KMS-11 (cell line): ENCODE data around the gene NFAT5.

Experiments
- H2AFZ ChIP-seq: fragments of 200-600 bp; sonication (generic); 2 replicates; pipeline ENCODE4 v1.6.1; 2016; ENCODE audit warnings: antibody characterized with exemption, mixed run types, low read depth
- H3K27ac ChIP-seq: fragments of 200-600 bp; sonication (generic); 2 replicates; pipeline ENCODE4 v1.6.1; 2016; ENCODE audit warnings: mild to moderate bottlenecking, mixed run types
- H3K27me3 ChIP-seq: fragments of 200-600 bp; sonication (generic); 2 replicates; pipeline ENCODE4 v1.6.1; 2017; ENCODE audit warnings: mild to moderate bottlenecking, low read depth, mixed run types, moderate library complexity; ENCODE audit not compliant: insufficient read depth
- H3K36me3 ChIP-seq: fragments of 200-600 bp; sonication (generic); 2 replicates; pipeline ENCODE4 v1.6.1; 2017; ENCODE audit warnings: mild to moderate bottlenecking, mixed run types; ENCODE audit not compliant: insufficient read depth
- H3K4me1 ChIP-seq: fragments of 200-600 bp; sonication (generic); 2 replicates; pipeline ENCODE4 v1.6.1; 2016; ENCODE audit warnings: mild to moderate bottlenecking, low read depth, mixed run types; ENCODE audit not compliant: poor library complexity, severe bottlenecking
- H3K4me2 ChIP-seq: fragments of 200-600 bp; sonication (generic); 2 replicates; pipeline ENCODE4 v1.7.0; 2016; ENCODE audit warnings: mild to moderate bottlenecking, mixed run types
- H3K4me3 ChIP-seq: fragments of 200-600 bp; sonication (generic); IDR thresholded peaks from 2 replicates; pipeline ENCODE4 v1.6.1; 2017; ENCODE audit warnings: low read depth, low read length, mixed read lengths; ENCODE audit not compliant: insufficient read depth
- H3K79me2 ChIP-seq: fragments of 200-600 bp; sonication (generic); 2 replicates; pipeline ENCODE4 v1.6.1; 2016; ENCODE audit warnings: low read depth, mixed run types; ENCODE audit not compliant: insufficient read depth
- H3K9ac ChIP-seq: fragments of 200-600 bp; sonication (generic); 2 replicates; pipeline ENCODE4 v1.6.1; 2016; ENCODE audit warnings: mild to moderate bottlenecking, mixed run types
- H4K20me1 ChIP-seq: fragments of 200-600 bp; sonication (generic); 2 replicates; pipeline ENCODE4 v1.6.1; 2016; ENCODE audit warnings: mild to moderate bottlenecking, mixed run types; ENCODE audit not compliant: insufficient read depth
- CTCF ChIP-seq: fragments of 200-600 bp; sonication (generic); conservative IDR thresholded peaks from 2 replicates; pipeline ENCODE4 v1.6.1; 2017; ENCODE audit warnings: low read depth, mild to moderate bottlenecking, antibody characterized with exemption, low read length, moderate library complexity, mixed read lengths

Gene NFAT5

GRCh38 chr16:69745232-69745612, 179.5 kb downstream of the NFAT5 start:
- no peaks in the 10 kb centered on the region for H3K27me3 ChIP-seq
- no peak overlapping the region for H3K9ac ChIP-seq
- no peak for TF ChIP-seq CTCF
- no peak overlapping the region for H3K4me2 ChIP-seq
- H4K20me1 ChIP-seq: no peaks in the 10 kb centered on the region
- H3K79me2 ChIP-seq: peaks cover 17% of the 10 kb centered on the region; the same call in 1 of the 2 replicates
- no peak overlapping the region for H3K4me3 ChIP-seq
- no peak overlapping the region for H3K27ac ChIP-seq
- no peak overlapping the region for H2AFZ ChIP-seq
- no peaks in the 10 kb centered on the region for H3K4me1 ChIP-seq
- H3K36me3 ChIP-seq: peaks cover 30% of the 10 kb centered on the region; the same call in 1 of the 2 replicates

- H2AFZ ChIP-seq: no peak overlapping the region
- no peaks in the 10 kb centered on the region for H4K20me1 ChIP-seq
- no peaks in the 10 kb centered on the region for H3K27me3 ChIP-seq
- TF ChIP-seq CTCF: no peak
- H3K79me2 ChIP-seq: peaks cover 24% of the 10 kb centered on the region; the same call in 1 of the 2 replicates
- no peak overlapping the region for H3K9ac ChIP-seq
- H3K4me3 ChIP-seq: no peak overlapping the region
- H3K27ac ChIP-seq: no peak overlapping the region
- peaks cover 30% of the 10 kb centered on the region; the same call in 1 of the 2 replicates for H3K36me3 ChIP-seq
- no peak overlapping the region for H3K4me2 ChIP-seq
- H3K4me1 ChIP-seq: no peaks in the 10 kb centered on the region
Measured at GRCh38 chr16:69745959-69746358, 180.2 kb downstream of the NFAT5 start.

GRCh38 chr16:69747115-69747514, 181.3 kb downstream of the NFAT5 start:
- Histone ChIP-seq H4K20me1 (no peaks in the 10 kb centered on the region), H3K9ac (no peak overlapping the region), H3K79me2 (peaks cover 36% of the 10 kb centered on the region), H3K4me2 (no peak overlapping the region), H3K36me3 (peaks cover 25% of the 10 kb centered on the region; the same call in 1 of the 2 replicates), H3K27me3 (no peaks in the 10 kb centered on the region), H2AFZ (no peak overlapping the region), H3K27ac (no peak overlapping the region), H3K4me1 (peaks cover 2% of the 10 kb centered on the region), H3K4me3 (no peak overlapping the region)
- TF ChIP-seq CTCF: no peak

- peaks cover 53% of the 10 kb centered on the region for H3K79me2 ChIP-seq
Measured at GRCh38 chr16:69748694-69749345, 183.1 kb downstream of the NFAT5 start.

More at GRCh38 chr16:69748694-69749345, 183.1 kb downstream of the NFAT5 start:
- Histone ChIP-seq H3K27ac (no peak overlapping the region), H3K4me1 (peaks cover 16% of the 10 kb centered on the region), H3K27me3 (no peaks in the 10 kb centered on the region), H4K20me1 (no peaks in the 10 kb centered on the region), H3K4me2 (no peak overlapping the region), H2AFZ (no peak overlapping the region), H3K4me3 (no peak overlapping the region), H3K9ac (no peak overlapping the region), H3K36me3 (peaks cover 24% of the 10 kb centered on the region; the same call in 1 of the 2 replicates)
- TF ChIP-seq CTCF: no peak
